Measurements from ENCODE around the gene TMTC2. TPM values are rescaled to one million over a fixed set of nuclear protein-coding genes. Genes with fewer than 3 reads are reported as not detected.
"Not testable (repeated sequence)": the region's sequence is repeated elsewhere in the genome, so short reads cannot be mapped to it uniquely, and the experiment has no call there.

TMTC2 gene
- total RNA-seq, 1 donor from 2014 or later, result 0.93 TPM

- ATAC-seq; DNase-seq (ENCODE audit: low spot score): not testable (repeated sequence)
These were observed 431.2 kb downstream of the TMTC2 start for GRCh38 chr12:83117926-83118325.

GRCh38 chr12:83121897-83122622, 435.4 kb downstream of the TMTC2 start:
- ATAC-seq (no peak), DNase-seq (ENCODE audit: low spot score) (no peak)

- DNase-seq (ENCODE audit: low spot score), result no peak
- no peak for ATAC-seq
These were observed 435.9 kb downstream of the TMTC2 start for GRCh38 chr12:83122623-83122934.

- no peak for ATAC-seq
- no peak for DNase-seq (ENCODE audit: low spot score)
These were observed 436.3 kb downstream of the TMTC2 start for GRCh38 chr12:83123039-83123438.

GRCh38 chr12:83128540-83128939, 441.8 kb downstream of the TMTC2 start:
- DNase-seq (ENCODE audit: low spot score), result no peak
- no peak for ATAC-seq

- DNase-seq (ENCODE audit: low spot score) (no peak), ATAC-seq (no peak)
These were observed 443.5 kb downstream of the TMTC2 start for GRCh38 chr12:83130178-83130577.

- ATAC-seq, result no peak
These were observed 445.7 kb downstream of the TMTC2 start for GRCh38 chr12:83132360-83132759.

GRCh38 chr12:83136411-83136810, 449.7 kb downstream of the TMTC2 start:
- DNase-seq (ENCODE audit: low spot score) (no peak), ATAC-seq (no peak)

More at GRCh38 chr12:83132360-83132759, 445.7 kb downstream of the TMTC2 start:
- no peak for DNase-seq (ENCODE audit: low spot score)

GRCh38 chr12:83140135-83140534, 453.4 kb downstream of the TMTC2 start:
- no peak for DNase-seq (ENCODE audit: low spot score)
- ATAC-seq, result no peak

- ATAC-seq, result no peak
- no peak for DNase-seq (ENCODE audit: low spot score)
These were observed 454.8 kb downstream of the TMTC2 start for GRCh38 chr12:83141460-83141994.

GRCh38 chr12:83142914-83143313, 456.2 kb downstream of the TMTC2 start:
- no peak for DNase-seq (ENCODE audit: low spot score)
- ATAC-seq, result no peak

GRCh38 chr12:83143950-83144349, 457.2 kb downstream of the TMTC2 start:
- no peak for DNase-seq (ENCODE audit: low spot score)
- no peak for ATAC-seq

GRCh38 chr12:83145325-83145840, 458.7 kb downstream of the TMTC2 start:
- no peak for DNase-seq (ENCODE audit: low spot score)
- no peak for ATAC-seq

- ATAC-seq (no peak), DNase-seq (ENCODE audit: low spot score) (no peak)
These were observed 460.6 kb downstream of the TMTC2 start for GRCh38 chr12:83147341-83147740.

GRCh38 chr12:83149987-83150386, 463.3 kb downstream of the TMTC2 start:
- DNase-seq (ENCODE audit: low spot score), result no peak
- ATAC-seq, result no peak

GRCh38 chr12:83150465-83151189, 463.9 kb downstream of the TMTC2 start:
- ATAC-seq (no peak), DNase-seq (ENCODE audit: low spot score) (no peak)

- no peak for DNase-seq (ENCODE audit: low spot score)
- ATAC-seq, result no peak
These were observed 466.5 kb downstream of the TMTC2 start for GRCh38 chr12:83153177-83153576.

- no peak for DNase-seq (ENCODE audit: low spot score)
- no peak for ATAC-seq
These were observed 470.1 kb downstream of the TMTC2 start for GRCh38 chr12:83156815-83157214.

GRCh38 chr12:83157604-83158003, 470.9 kb downstream of the TMTC2 start:
- DNase-seq (ENCODE audit: low spot score), result no peak
- peak; percentile 47 for ATAC-seq

GRCh38 chr12:83158613-83159207, 472.0 kb downstream of the TMTC2 start:
- DNase-seq (ENCODE audit: low spot score), result no peak
- no peak for ATAC-seq

GRCh38 chr12:83161456-83161855, 474.8 kb downstream of the TMTC2 start:
- ATAC-seq (no peak), DNase-seq (ENCODE audit: low spot score) (no peak)

- DNase-seq (ENCODE audit: low spot score) (no peak), ATAC-seq (no peak)
These were observed 482.0 kb downstream of the TMTC2 start for GRCh38 chr12:83168751-83169150.

All from left lobe of liver (tissue), 2 donors.